HG03342 (cell line): ENCODE data around the gene DBF4B.

ENCODE experiments used
- ATAC-seq: cut with Tn5 transposase; IDR thresholded peaks from one replicate; pipeline ENCODE4 v1.9.1; 2021; ENCODE audit warnings: mild to moderate bottlenecking, moderate library complexity; ENCODE audit not compliant: unreplicated experiment

The DBF4B gene

DNA sequence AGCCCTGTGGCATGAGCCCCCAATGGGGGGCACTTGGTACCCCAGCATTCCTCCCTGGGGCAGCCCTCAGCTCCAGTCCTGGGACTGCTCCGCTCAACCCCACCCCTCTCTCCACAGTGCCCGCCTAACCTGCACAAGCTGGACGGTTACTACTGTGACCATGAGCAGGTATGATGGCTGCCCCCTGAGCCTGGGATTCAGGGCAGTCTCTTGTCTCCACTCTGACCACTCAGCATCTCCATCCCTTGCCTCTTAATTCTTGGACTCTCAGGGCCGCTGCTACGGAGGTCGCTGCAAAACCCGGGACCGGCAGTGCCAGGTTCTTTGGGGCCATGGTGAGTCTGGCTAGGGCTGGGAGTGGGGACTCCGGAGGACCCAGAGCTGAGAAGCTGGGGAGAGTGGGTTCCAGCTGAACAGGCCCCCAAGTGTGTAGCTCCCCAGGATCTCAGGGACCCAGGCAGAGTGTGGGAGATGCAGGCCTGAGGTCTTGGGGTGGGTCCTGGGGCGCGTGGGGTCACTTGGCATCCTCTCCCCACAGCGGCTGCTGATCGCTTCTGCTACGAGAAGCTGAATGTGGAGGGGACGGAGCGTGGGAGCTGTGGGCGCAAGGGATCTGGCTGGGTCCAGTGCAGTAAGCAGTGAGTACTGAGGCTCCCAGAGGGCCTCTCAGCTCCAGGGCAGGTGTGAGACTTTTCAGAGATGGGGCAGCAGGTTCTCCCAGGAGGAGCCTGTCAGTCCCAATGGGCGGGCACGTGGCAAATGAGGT is 68.3 kb downstream of the DBF4B start:
- ATAC-seq: no peak

- ATAC-seq: no peak
Observed at GRCh38 chr17:44777394-44778348, 69.2 kb downstream of the DBF4B start.

DNA sequence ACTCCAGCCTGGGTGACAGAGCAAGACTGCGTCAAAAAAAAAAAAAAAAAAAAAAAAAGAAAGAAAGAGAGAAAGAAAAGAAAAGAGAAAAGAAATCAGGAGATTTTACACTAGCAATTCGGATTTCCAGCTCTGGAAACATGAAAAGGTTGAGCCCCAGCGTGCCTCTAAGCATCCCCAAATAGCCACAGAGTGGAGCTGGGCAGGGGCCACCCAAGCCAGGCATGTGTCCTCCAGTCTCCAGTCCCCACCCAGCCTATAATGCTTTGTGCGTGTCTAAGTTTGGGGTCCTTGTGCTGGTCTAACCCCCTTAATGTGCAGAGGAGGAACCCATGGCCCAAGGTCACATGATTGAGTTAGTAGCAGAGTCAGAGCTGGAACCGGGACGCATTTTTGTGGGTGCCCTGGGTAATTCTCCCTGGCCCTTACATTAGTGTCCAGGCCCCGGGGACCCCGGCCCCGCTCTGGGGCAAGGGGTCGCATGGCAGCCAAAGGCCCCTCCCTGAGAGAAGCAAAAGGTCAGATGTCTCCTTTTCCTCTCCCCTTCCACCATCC is 70.3 kb downstream of the DBF4B start:
- no peak for ATAC-seq

GRCh38 chr17:44779211-44780025 is 71.0 kb downstream of the DBF4B start:
- ATAC-seq: no peak

DNA sequence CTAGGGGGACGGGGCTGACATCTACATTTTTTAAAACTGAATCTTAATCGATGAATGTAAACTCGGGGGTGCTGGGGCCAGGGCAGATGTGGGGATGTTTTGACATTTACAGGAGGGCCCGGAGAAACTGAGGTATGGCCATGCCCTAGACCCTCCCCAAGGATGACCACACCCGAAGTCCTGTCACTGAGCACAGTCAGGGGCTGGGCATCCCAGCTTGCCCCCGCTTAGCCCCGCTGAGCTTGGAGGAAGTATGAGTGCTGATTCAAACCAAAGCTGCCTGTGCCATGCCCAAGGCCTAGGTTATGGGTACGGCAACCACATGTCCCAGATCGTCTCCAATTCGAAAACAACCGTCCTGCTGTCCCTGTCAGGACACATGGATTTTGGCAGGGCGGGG is 71.7 kb downstream of the DBF4B start:
- no peak for ATAC-seq

GRCh38 chr17:44780845-44781480 is 72.5 kb downstream of the DBF4B start:
- ATAC-seq: no peak

GRCh38 chr17:44781551-44782325 is 73.3 kb downstream of the DBF4B start:
- ATAC-seq: no peak

DNA sequence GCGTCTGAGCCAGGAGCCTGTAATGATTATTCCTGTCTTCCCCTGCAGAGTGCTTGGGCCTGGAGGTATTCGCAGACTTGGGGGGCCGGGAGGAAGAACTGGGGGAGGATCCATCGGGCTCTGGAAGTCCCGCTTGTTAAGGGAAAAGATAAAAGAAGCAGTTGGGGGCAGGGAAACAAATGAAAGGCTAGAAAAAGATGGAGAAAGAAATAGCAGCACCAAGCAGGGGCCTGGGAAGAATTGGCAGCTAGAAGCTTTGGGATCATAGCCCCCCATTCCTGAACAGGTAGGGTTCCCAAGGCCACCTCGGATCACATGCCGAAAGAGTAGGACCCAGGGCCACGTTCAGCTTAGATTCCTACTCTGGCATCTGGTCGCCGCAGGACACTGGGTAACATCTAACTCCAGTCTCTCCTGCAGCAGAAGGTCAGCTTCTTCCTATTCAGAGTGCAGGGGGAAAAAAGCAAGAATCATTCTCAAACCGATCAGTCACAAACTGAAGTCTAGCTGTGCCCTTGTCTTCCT is 73.9 kb downstream of the DBF4B start:
- ATAC-seq: no peak

- no peak for ATAC-seq
Observed at GRCh38 chr17:44785921-44786320, 77.5 kb downstream of the DBF4B start.

- ATAC-seq: no peak
Observed at GRCh38 chr17:44786551-44787081, 78.2 kb downstream of the DBF4B start.

GRCh38 chr17:44787271-44787940 is 78.9 kb downstream of the DBF4B start:
- ATAC-seq: no peak

DNA sequence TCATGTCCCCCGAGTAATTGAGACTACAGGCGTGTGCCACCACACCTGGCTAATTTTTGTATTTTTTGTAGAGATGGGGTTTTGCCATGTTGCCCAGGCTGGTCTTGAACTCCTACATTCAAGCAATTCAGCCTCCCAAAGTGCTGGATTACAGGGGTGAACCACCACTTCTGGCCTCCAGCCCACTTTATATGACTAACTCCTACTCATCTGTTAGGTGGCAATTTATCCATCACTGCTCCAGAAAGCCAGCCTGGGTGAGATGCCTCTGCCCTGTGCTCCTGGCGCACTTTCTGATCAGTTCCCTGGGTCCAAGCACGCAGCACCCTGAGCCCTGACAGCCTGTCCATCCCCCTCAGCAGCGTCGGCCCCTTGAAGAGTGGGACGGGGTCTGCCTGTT is 79.7 kb downstream of the DBF4B start:
- no peak for ATAC-seq

DNA sequence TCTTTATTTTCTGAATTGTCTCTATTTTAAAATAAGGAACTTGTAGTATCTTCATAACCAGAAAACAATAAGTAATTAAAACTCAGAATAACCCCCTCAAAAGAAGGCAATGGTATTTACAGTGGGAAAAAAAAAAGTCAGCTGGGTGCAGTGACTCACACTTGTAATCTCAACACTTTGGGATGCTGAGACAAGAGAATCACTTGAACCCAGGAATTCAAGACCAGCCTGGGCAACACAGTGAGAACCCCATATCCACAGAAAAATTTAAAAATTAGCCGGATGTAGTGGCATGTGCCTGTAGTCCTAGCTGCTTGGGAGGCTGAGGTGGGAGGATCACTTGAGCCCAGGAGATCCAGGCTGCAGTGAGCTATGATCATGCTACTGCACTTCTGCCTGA is 83.8 kb downstream of the DBF4B start:
- ATAC-seq: no peak

DNA sequence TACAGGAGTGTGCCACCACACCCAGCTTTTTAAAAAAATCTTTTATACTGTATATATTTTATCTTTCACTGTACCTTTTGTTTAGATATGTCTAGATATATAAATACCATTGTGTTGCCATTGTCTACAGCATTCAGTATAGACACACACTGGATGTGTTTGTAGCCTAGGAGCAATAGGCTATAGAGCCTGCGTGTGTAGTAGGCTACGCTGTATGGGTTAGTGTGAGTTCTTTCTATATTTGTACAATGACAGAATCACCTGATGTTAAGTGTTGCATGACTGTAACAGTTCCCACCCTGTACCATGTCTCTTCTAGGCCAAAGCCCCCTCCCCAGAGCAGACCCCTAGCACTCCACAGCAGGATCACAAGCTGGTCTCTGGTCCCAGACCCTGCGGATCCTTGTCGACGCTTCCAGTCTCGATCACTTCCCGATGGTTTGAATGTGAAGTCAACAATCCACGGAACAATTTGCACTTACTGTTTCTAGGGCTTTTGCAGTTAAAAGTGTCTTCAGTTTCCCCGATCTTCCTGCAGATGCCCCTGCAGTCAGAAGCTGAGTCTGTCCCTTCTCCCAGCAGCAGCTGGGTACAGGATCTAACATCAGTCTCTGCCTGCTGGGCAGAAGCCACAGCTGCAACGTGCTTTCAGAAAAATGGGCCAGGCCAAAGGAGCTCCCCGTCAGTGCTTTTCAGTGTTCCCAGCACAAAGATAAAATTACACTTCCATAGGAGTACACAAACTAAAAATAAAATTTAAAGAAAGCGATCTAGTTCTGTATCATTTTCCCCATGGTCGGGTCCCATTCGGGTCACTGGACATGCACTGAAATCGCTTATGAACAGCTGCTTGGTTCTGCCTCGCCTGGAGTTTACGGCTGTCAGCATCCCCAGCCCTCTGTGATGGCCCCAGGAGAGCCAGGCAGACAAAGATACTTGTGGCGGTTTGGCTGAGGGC is 85.7 kb downstream of the DBF4B start:
- ATAC-seq: no peak

DNA sequence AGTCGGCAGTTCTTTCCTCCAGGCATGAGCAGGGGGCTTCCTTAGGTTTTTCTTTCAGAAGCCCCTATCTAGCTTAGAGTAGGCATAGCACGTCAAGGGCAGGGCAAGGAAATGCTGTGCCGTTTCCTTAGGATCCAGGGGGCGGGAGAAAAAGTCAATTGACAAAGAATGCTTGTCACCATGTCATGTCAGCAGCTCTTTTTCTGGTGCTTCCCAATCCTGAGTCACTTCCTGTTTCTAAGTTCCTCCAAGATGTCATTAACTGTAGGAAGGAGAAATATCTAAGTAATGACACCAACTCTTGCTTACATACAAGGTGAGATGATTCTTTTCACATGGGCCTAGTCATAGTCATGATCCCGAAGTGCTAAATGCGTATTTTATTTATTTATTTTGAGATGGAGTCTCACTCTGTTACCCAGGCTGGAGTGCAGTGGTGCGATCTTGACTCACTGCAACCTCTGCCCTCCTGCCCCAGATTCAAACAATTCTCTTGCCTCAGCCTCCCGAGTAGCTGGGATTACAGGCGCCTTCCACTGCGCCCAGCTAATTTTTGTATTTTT is 86.5 kb downstream of the DBF4B start:
- ATAC-seq: no peak

- ATAC-seq: no peak
Observed at GRCh38 chr17:44795421-44795820, 87.0 kb downstream of the DBF4B start.

DNA sequence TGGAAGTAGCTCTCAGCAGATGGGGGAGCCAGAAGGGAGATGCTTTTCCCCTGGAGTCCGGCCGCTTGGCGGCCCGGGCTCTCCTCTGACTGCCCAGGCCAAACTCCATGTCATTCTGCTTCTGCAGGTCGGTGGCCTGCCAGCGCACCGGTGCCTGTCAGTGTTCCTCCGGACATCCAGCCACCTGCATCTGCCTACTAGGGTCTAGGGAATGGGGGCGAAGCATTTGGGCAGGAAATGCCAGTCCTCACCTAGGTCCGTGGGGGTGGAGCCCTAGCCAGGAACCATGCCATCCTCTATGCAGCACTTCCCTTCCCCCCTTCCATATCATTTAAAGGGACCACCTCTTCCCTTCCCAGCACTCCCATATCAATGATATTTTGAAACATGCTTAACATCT is 87.5 kb downstream of the DBF4B start:
- ATAC-seq: no peak
